GM19397 (cell line): ENCODE measurements around the gene RASSF7.
"Not testable (repeated sequence)": the region's sequence is repeated elsewhere in the genome, so short reads cannot be mapped to it uniquely, and the experiment has no call there.

Experiments
- ATAC-seq: cut with Tn5 transposase; IDR thresholded peaks from one replicate; pipeline ENCODE4 v1.9.1; 2021; ENCODE audit warnings: mild to moderate bottlenecking, moderate library complexity; ENCODE audit not compliant: unreplicated experiment

RASSF7 gene, protein sequence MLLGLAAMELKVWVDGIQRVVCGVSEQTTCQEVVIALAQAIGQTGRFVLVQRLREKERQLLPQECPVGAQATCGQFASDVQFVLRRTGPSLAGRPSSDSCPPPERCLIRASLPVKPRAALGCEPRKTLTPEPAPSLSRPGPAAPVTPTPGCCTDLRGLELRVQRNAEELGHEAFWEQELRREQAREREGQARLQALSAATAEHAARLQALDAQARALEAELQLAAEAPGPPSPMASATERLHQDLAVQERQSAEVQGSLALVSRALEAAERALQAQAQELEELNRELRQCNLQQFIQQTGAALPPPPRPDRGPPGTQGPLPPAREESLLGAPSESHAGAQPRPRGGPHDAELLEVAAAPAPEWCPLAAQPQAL

GRCh38 chr11:560305-561147, at the start of gene RASSF7, which contains the start of gene LMNTD2:
Gene RASSF7, plus strand, starts transcription at chr11:560970. Its CDS starts 799 bp downstream, at chr11:561769.
Gene LMNTD2, minus strand, starts transcription at chr11:560738. Its CDS starts 22 bp downstream, at chr11:560716.
- peak; percentile 75 for ATAC-seq

DNA sequence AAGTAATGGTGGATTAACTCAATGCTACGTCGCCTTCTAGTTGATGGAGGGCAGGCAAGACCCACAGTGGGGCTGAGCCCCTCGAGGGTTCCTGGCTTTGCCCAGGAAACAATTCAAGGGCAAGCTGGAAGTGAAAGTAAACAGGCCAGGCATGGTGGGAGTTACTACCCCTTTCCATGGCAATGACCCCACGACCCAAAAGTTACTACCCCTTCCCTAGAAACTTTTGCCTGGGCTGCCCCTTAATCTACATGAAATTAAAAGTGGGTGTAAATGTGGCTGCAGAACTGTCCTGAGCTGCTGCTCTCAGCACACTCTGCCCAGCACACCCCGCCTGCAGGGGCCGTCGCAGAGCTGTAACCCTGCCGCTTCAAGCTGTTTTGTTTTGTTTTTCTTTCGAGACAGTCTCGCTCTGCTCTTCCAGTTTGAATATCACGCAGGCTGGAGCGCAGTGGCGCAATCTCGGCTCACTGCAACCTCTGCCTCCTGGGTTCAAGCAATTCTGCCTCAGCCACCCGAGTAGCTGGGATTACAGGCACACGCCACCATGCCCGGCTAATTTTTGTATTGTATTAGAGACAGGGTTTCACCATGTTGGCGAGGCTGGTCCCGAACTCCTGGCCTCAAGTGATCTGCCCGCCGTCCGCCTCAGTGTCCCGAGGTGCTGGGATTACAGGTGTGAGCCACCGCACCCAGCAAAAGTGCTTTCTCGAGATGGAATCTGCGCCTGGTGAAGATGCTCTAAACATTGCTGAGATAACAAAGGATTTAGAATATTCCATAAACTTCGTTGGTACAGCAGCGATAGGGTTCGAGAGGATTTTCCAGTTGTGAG, 47.8 kb upstream of the RASSF7 start:
- ATAC-seq: no peak

- ATAC-seq: no peak
Observed at GRCh38 chr11:514606-515005, 46.2 kb upstream of the RASSF7 start.

- no peak for ATAC-seq
Observed at GRCh38 chr11:515131-515530, 45.6 kb upstream of the RASSF7 start.

- ATAC-seq: no peak
Observed at GRCh38 chr11:516400-516799, 44.4 kb upstream of the RASSF7 start.

DNA sequence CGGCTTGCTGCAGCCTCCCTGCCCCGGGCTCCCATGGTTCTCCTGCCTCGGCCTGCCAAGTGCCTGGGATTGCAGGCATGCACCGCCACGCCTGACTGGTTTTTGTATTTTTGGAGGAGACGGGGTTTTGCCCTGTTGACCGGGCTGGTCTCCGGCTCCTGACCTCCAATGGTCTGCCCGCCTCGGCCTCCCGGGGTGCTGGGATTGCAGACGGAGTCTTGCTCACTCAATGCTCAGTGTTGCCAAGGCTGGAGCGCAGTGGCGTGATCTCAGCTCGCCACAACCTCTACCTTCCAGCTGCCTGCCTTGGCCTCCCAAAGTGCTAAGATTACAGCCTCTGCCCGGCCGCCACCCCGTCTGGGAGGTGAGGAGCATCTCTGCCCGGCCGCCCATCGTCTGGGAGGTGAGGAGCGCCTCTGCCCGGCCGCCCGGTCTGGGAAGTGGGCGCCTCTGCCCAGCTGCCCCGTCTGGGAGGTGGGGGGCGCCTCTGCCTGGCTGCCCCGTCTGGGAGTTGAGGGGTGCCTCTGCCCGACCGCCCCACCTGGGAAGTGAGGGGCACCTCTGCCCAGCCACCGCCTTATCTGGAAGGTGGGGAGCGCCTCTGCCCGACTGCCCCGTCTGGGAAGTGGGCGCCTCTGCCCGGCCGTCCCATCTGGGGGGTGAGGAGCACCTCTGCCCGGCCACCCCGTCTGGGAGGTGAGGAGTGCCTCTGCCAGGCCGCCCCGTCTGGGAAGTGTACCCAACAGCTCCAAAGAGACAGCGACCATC, 43.7 kb upstream of the RASSF7 start:
- ATAC-seq: not testable (repeated sequence)

GRCh38 chr11:518463-519202, 42.1 kb upstream of the RASSF7 start:
- peak; percentile 90 for ATAC-seq

GRCh38 chr11:520428-521176, 40.2 kb upstream of the RASSF7 start:
- ATAC-seq: no peak

- no peak for ATAC-seq
Observed at GRCh38 chr11:521177-521688, 39.5 kb upstream of the RASSF7 start.

- no peak for ATAC-seq
Observed at GRCh38 chr11:526192-526591, 34.6 kb upstream of the RASSF7 start.

- no peak for ATAC-seq
Observed at GRCh38 chr11:528166-528814, 32.5 kb upstream of the RASSF7 start.

DNA sequence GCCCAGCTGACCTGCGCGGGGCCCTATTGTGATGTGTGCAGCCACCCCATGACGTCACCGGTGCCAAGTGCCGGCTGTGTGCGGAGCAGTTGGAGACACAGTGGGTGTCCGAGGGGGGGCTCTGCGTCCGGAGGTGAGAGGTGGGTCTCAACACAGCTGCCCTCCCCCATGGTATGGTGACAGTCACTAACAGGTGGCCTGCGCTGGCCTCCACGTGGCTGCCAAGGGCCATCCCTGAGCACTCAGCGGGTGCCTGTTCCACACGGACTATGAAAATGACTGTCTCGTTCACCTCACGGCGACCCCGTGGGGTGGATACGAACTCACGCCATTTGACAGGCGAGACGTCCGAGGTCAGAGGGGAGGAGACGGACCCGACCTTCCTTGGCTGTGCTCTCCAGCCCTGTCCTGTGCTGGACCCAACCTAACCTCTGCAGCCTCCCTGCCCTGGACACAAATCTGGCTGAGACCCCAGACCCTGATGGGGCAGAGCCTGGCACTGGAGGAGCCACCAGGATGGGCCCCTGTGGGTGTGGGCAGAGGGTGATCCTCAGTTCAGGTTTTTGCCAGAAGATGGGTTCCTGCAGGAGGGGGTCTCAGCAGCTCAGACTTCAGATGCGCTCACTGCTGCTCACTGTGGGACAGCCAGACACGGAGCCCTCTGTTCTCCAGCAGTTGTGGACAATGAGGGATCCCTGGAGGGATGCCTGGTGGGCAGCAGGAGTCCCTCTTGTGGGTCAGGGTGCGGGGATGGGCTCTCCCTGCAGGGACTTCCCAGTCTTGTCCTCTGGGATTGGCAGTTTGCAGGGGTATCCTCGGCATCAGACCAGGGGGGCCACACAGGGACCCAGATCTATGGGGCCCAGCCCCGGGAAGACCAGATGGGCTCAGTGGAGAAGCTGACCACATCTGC, 31.7 kb upstream of the RASSF7 start:
- no peak for ATAC-seq

DNA sequence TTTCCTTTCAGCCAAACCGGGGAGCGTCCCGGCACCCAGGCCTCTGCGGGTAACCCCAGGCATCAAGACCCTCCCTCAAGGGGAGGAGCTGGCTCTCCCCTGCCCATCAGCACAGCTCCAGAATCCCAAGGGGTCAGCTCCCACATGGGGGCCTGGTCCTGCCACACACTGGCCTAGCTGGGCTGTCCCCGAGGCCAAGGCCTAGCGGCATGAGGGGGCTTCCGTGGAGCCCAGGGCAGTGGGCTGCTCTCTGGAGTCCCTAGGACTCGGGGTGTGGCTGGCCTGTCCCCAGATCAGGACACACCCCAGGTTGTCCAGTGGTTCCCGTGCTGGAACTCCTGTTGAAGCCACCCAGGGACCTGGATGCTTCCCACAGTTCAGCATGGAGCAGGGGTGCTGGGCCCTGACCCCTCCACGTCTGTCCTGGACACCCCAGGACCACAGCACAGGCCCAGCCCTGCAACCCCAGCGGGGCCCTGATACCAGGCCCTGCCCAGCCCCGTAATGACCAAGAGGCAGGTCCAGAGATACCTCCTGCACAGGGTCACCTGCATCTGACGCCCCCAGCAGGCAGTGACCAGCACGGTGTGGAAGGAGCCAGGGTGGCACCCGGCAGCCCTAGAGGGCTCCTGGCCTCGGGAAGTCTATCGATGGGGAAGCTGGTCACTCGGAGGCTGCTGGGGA, 30.9 kb upstream of the RASSF7 start:
- ATAC-seq: no peak

- no peak for ATAC-seq
Observed at GRCh38 chr11:530960-531831, 29.6 kb upstream of the RASSF7 start.

DNA sequence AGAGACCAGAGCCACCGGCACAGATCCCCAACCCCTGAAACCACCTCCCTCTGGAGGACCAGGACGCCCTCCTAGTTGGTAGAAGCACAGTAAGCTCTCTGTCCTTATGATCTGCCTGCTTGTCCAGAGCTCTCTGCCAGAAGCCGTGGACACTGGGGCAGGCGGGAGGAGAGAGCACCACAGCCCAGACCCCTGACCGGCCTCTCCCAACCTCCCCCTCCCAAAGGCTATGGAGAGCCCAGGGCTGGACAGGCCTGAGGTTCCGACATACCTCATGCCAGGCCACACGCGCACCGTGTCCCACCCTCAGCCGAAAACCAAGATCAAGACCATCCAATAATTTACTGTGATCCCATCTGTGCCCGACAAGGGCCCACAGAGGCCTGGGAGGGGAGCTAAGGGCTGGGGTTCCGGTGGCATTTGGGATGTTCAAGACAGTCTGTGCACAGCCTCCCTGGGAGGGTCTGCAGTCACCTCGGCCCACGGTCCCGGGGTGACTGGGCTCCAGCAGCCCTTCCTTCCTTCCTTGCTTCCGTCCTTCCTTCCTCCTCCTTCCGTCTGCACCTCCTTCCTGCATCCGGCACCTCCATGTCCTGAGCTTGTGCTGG, 28.7 kb upstream of the RASSF7 start:
- ATAC-seq: no peak
